HuH-7 (cell line): ENCODE measurements around the gene CLCF1.

Source experiments
- DNase-seq: peaks from one replicate; pipeline ENCODE4 v3.0.0; 2011; ENCODE audit warnings: low spot score

The CLCF1 gene

DNA sequence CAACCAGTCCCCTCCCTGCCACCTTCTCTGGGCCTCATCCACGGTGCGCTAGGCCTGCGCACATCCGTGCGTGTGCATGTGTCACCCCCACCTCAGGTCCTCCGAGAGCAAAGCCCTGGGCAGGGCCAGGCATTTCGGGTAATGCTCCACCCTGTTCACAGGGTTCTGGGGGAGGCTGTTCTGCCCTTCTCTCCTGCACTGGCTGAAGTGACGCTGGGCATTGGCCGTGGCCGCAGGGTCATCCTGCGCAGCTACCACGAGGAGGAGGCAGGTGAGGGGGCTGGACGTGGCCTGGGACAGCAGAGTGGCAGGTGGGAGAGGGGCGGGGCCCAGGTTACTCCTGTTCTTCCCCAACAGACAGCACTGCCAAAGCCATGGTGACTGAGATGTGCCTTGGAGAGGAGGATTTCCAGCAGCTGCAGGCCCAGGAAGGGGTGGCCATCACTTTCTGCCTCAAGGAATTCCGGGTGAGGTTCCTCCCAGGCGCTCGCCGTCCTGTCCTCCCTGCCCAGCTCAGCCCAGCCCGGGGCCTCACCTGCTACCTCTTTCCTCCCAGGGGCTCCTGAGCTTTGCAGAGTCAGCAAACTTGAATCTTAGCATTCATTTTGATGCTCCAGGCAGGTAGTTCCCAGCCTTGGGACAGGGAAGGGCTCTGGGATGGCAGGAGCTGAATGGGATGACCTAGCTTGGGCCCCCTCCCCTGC, 22.3 kb upstream of the CLCF1 start:
- DNase-seq: no peak

GRCh38 chr11:67393990-67394389, 20.6 kb upstream of the CLCF1 start:
- DNase-seq: no peak

DNA sequence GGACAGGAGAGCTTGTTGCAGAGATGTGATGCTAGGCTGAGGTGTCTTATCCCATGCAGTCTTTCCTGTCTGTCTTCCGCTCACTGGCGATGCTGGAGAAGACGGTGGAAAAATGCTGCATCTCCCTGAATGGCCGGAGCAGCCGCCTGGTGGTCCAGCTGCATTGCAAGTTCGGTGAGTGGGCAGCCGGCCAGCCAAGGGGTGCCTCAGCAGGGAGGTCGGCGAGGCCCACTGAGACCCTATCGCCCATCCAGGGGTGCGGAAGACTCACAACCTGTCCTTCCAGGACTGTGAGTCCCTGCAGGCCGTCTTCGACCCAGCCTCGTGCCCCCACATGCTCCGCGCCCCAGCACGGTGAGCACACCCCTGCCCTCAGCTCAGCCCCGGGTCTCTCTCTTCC, 20.0 kb upstream of the CLCF1 start:
- no peak for DNase-seq

DNA sequence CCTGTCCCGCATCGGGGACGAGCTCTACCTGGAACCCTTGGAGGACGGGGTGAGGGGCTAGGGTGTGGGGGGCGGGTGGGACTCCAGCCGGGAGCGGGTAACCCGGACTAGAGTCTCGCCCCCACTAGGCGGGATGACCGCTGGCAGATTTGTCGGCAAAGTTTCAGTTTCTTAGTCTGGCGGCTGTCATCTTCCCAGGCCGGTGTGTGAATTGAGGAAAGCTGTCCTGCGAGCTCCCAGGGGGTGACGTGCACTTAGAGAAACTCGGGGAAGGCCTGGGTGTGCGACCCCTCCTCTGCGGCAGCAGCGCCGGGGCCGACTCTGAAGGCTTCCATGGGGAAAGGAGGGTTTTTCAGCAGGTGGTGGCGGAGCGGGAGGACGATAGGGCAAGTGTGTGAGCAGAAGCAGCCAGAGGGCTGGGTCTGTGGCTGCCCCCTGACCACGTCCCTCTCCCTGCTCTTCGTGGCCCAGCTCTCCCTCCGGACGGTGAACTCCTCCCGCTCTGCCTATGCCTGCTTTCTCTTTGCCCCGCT, 18.9 kb upstream of the CLCF1 start:
- DNase-seq: no peak

- DNase-seq: peak; percentile 100
Measured at GRCh38 chr11:67391304-67392182, 18.1 kb upstream of the CLCF1 start, which contains the start of gene RAD9A. Gene RAD9A (plus strand): TSS chr11:67391986. CDS start chr11:67392045, 59 bp downstream.

DNA sequence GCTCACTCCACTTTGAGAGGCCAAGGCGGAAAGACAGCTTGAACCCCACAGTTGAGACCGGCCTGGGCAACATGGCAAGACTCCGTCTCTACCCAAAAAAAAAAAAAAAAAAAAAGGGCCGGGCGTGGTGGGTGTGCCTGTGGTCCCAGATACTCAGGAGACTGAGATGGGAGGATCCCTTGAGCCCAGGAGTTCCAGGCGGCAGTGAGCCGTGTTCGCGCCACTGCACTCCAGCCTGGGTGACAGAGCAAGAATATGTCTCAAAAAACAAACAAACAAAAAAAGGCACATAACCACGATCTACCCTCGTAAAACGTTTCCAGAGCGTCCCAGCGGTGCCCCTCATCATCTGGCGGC, 17.5 kb upstream of the CLCF1 start:
- DNase-seq: no peak

DNA sequence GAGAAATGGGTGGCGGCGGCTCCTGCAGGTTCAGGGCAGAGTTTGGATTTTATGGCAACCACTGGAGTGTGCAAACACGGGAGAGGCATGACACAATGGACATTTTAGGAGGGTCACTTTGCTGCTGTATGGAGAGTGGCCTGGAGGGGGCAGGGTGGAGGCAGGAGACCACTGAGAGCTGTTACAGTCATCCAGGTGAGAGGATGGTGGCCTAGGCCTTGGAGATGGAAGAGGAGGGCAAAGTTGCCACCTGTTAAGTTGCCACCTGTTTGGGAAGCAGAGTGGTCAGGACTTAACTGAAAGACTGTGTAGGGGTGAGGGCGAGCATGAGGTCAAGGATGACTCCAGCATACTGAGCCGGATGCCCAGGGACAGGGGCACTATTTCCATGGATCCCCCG, 16.1 kb upstream of the CLCF1 start:
- peak; percentile 100 for DNase-seq

DNA sequence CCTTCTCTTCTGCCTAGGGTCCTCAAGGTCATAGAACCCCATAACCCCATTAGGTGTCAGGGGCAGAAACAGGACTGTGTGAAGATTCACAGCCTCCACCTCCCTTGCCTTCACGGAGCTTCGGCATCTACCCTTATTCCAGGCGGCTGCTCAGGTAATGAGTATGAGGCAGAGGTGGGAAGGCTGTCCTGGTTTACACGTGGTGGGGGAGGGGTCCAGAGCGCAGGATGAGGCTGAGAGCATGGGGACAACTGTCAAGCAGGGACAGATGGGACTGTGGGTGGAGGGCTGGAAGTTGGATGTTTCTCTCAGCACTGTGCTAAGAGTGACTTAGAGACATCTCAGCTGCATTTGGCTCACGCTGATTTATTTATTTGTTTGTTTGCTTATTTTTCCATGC, 14.1 kb upstream of the CLCF1 start:
- DNase-seq: no peak

GRCh38 chr11:67387069-67387468, 13.7 kb upstream of the CLCF1 start:
- DNase-seq: no peak

- no peak for DNase-seq
Measured at GRCh38 chr11:67384851-67385366, 11.5 kb upstream of the CLCF1 start.

DNA sequence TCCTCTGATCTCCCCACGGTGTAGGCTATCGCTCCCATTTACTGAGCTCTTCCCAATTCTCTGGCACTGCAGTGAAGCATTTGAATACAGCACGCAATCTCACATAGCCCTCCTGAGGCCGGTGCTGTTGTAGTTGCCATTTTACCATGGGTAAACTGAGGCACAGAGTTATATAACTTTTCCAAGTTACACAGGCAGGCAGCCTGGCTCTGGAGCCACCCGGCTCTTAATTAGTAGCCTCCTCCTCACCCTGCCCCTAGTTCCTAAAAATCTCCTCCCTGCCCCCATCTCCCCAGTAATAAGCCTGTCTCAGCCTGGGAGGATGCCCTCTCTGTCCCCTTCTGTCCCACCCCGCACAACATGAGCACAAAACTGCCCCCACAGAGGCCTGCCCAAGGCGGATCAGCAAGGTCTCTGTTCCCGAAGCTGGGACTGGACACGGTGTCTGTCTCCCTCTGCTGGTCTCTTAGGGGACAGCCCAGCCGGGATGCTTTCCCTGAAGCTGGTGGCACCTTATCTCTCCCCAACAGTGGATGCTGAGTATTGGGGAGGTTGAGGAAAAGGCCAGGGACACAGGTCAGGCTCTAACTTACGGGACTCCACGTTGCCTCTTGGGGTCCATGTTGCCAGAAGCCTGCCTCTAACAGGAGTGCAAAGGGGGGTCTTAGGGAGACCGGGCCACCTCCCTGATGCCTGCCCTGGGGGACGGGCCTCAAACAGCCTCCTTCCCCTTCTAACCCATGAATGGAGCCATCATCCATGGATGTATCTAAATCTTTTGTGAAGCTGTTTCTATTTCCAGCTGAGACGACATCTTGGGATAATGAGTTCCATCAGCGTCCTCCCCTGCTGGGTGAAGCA, 9.1 kb upstream of the CLCF1 start:
- DNase-seq: peak; percentile 99

- no peak for DNase-seq
Measured at GRCh38 chr11:67381244-67381972, 8.0 kb upstream of the CLCF1 start.

- DNase-seq: no peak
Measured at GRCh38 chr11:67379061-67380058, 6.0 kb upstream of the CLCF1 start.

DNA sequence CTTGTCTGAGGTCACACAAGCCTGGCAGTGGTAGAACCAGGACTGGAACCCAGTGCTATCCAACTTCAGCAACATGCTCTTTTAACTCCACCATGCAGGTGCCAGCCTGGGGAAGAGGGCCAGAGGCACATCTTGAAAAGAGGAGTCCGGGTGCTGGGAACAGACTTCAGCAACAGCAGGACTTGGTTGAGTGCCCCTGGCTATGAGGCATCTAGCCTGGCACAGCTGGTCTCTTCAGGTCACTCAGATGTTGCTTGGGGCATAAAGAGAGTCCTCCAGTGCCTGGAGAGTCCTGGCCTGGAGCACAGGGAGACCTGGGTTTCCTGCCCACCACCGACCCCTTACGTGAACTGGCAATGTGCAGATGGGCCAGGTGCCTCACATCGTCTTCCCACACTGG, 5.1 kb upstream of the CLCF1 start:
- DNase-seq: no peak

- no peak for DNase-seq
Measured at GRCh38 chr11:67376873-67377808, 3.7 kb upstream of the CLCF1 start.

- no peak for DNase-seq
Measured at GRCh38 chr11:67376063-67376820, 2.8 kb upstream of the CLCF1 start.

- no peak for DNase-seq
Measured at GRCh38 chr11:67375320-67376055, 2.1 kb upstream of the CLCF1 start.
